Fibroblast of lung (primary cell): ENCODE measurements around the gene SP140L.

Experiments
- EZH2 ChIP-seq: IDR thresholded peaks from 2 replicates; pipeline ENCODE4 v1.5.1; 2012; ENCODE audit warnings: low read length, control low read depth, mild to moderate bottlenecking; ENCODE audit errors: missing control alignments
- TF ChIP-seq, protein P1 (sequence below), 2 donors: IDR thresholded peaks in 1 of 2; conservative IDR thresholded peaks in 1 of 2; 1 replicate in 1 of 2; 2 replicates in 1 of 2; pipeline ENCODE4 v1.5.1; 2011 to 2012; ENCODE audit warnings: low read length in 2 of 2, control low read depth in 1 of 2, inconsistent platforms in 1 of 2, low read depth in 1 of 2, mild to moderate bottlenecking in 1 of 2

DNA sequence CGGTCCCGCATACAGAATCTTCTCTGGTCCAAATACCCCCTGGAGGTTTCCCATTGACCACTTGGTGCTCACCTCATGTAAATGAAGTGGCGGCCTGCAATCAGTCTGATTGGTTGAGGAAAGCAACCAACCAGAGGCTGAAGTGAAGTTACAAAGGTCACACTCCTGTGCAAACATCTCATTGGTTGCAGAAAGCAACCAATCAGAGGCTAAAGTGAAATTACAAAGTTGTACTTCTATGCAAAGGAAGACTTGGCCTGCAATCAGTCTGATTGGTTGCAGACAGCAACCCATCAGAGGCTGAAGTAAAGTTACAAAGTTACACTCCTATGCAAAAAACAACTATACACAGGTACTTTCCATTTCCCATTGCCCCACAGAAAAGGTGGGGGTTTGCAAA is 86.5 kb downstream of the SP140L start:
- TF ChIP-seq, protein P1, sequence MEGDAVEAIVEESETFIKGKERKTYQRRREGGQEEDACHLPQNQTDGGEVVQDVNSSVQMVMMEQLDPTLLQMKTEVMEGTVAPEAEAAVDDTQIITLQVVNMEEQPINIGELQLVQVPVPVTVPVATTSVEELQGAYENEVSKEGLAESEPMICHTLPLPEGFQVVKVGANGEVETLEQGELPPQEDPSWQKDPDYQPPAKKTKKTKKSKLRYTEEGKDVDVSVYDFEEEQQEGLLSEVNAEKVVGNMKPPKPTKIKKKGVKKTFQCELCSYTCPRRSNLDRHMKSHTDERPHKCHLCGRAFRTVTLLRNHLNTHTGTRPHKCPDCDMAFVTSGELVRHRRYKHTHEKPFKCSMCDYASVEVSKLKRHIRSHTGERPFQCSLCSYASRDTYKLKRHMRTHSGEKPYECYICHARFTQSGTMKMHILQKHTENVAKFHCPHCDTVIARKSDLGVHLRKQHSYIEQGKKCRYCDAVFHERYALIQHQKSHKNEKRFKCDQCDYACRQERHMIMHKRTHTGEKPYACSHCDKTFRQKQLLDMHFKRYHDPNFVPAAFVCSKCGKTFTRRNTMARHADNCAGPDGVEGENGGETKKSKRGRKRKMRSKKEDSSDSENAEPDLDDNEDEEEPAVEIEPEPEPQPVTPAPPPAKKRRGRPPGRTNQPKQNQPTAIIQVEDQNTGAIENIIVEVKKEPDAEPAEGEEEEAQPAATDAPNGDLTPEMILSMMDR (conservative IDR thresholded peaks at IDR 0.05 in 1 of 2, IDR thresholded peaks at IDR 0.05 in 1 of 2; ENCODE audit: low read depth in 1 of 2, low read length in 2 of 2) = no peak
- no peak for TF ChIP-seq EZH2
